ENCODE results near the gene RTN1. TPM values are rescaled to one million over a fixed set of nuclear protein-coding genes. Genes with fewer than 3 reads are reported as not detected.

RTN1 gene
- total RNA-seq, 8 experiments from 2014 or later, result 0.17 to 384 (median 179) TPM

- peak overlapping the region; percentile 43 to 81 (median 63) for H3K4me3 ChIP-seq
- peak overlapping the region; percentile 38 to 73 for H3K27ac ChIP-seq
- in situ Hi-C loops (cut with MboI; ENCODE audit: low pct_unique_long_range_greater_than_20kb in 2 of 9, low sequenced_read_pairs in 9 of 9, unreplicated experiment in 9 of 9), result no loop called here
- peaks cover 6 to 17% of the 10 kb centered on the region in 2 donors for H3K4me1 ChIP-seq (replicated peaks in 1 of 2)
- ATAC-seq (replicated peaks in 6 of 8), result peak; percentile 48 to 95 (median 89)
- 0 to 20% (median 0%) methylated on average over 1 to 13 of the region's 57 CpGs; no CpG with 5 or more reads in 3 of the 10 experiments for WGBS, 10 experiments
Observed at GRCh38 chr14:59630288-59630963, 240.2 kb downstream of the RTN1 start.

GRCh38 chr14:59629444-59630287 is 240.9 kb downstream of the RTN1 start:
- peak in 1 of 8 experiments; percentile 10 for ATAC-seq (replicated peaks in 6 of 8)
- in situ Hi-C loops (cut with MboI; ENCODE audit: low pct_unique_long_range_greater_than_20kb in 2 of 9, low sequenced_read_pairs in 9 of 9, unreplicated experiment in 9 of 9), result no loop called here

GRCh38 chr14:59627011-59627520 is 243.5 kb downstream of the RTN1 start:
- WGBS, 10 experiments, result 0 to 88% (median 80%) methylated on average over 1 to 2 of the region's 2 CpGs; no CpG with 5 or more reads in 3 of the 10 experiments
- no peak for ATAC-seq (replicated peaks in 6 of 8)
- Histone ChIP-seq H3K4me1 (replicated peaks in 1 of 2) (peaks cover 8 to 17% of the 10 kb centered on the region in 2 donors), H3K4me3 (no peak overlapping the region), H3K27ac (no peak overlapping the region)
- in situ Hi-C loops (cut with MboI; ENCODE audit: low pct_unique_long_range_greater_than_20kb in 2 of 9, low sequenced_read_pairs in 9 of 9, unreplicated experiment in 9 of 9), result no loop called here

More at GRCh38 chr14:59629444-59630287, 240.9 kb downstream of the RTN1 start:
- WGBS, 10 experiments, result 0 to 81% (median 47%) methylated on average over 1 to 11 of the region's 11 CpGs
- Histone ChIP-seq H3K27ac (peak overlapping the region in 1 of 2 donors; percentile 73), H3K4me1 (replicated peaks in 1 of 2) (peaks cover 6 to 17% of the 10 kb centered on the region in 2 donors), H3K4me3 (peak overlapping the region; percentile 43 to 81 (median 63))

GRCh38 chr14:59622631-59623030 is 247.9 kb downstream of the RTN1 start:
- H3K27ac ChIP-seq, result no peak overlapping the region
- H3K4me3 ChIP-seq, result no peak overlapping the region
- in situ Hi-C loops (cut with MboI; ENCODE audit: low pct_unique_long_range_greater_than_20kb in 2 of 9, low sequenced_read_pairs in 9 of 9, unreplicated experiment in 9 of 9), result no loop called here
- no peak for ATAC-seq (replicated peaks in 6 of 8)
- 0 to 100% (median 79%) methylated on average over 1 to 2 of the region's 2 CpGs for WGBS, 10 experiments
- peaks cover 2 to 8% of the 10 kb centered on the region in 2 donors for H3K4me1 ChIP-seq (replicated peaks in 1 of 2)

- in situ Hi-C loops (cut with MboI; ENCODE audit: low pct_unique_long_range_greater_than_20kb in 2 of 9, low sequenced_read_pairs in 9 of 9, unreplicated experiment in 9 of 9), result no loop called here
- peak in 2 of 8 experiments; percentile 43 to 78 for ATAC-seq (replicated peaks in 6 of 8)
- no peak overlapping the region for H3K27ac ChIP-seq
- H3K4me1 ChIP-seq (replicated peaks in 1 of 2), result peaks cover 0 to 2% of the 10 kb centered on the region in 2 donors
- whole genome bisulfite sequencing, 10 experiments, result 18 to 83% (median 43%) methylated on average over 1 to 2 of the region's 2 CpGs; no CpG with 5 or more reads in 1 of the 10 experiments
- H3K4me3 ChIP-seq, result no peak overlapping the region
Observed at GRCh38 chr14:59619061-59619460, 251.5 kb downstream of the RTN1 start.

- H3K4me3 ChIP-seq, result no peak overlapping the region
- in situ Hi-C loops (cut with MboI; ENCODE audit: low pct_unique_long_range_greater_than_20kb in 2 of 9, low sequenced_read_pairs in 9 of 9, unreplicated experiment in 9 of 9), result no loop called here
- no peak overlapping the region for H3K27ac ChIP-seq
- WGBS, 10 experiments, result 0 to 86% (median 50%) methylated on average over 2 to 3 of the region's 3 CpGs; no CpG with 5 or more reads in 1 of the 10 experiments
- no peak for ATAC-seq (replicated peaks in 6 of 8)
- H3K4me1 ChIP-seq (replicated peaks in 1 of 2), result peaks cover 0 to 2% of the 10 kb centered on the region in 2 donors
Observed at GRCh38 chr14:59601056-59601455, 269.5 kb downstream of the RTN1 start.

GRCh38 chr14:59600211-59600945 is 270.2 kb downstream of the RTN1 start:
- H3K4me1 ChIP-seq (replicated peaks in 1 of 2), result peaks cover 0 to 2% of the 10 kb centered on the region in 2 donors
- no peak for ATAC-seq (replicated peaks in 6 of 8)
- no peak overlapping the region for H3K27ac ChIP-seq
- H3K4me3 ChIP-seq, result no peak overlapping the region
- in situ Hi-C loops (cut with MboI; ENCODE audit: low pct_unique_long_range_greater_than_20kb in 2 of 9, low sequenced_read_pairs in 9 of 9, unreplicated experiment in 9 of 9), result no loop called here
- 54 to 100% (median 83%) methylated on average over 1 to 2 of the region's 2 CpGs; no CpG with 5 or more reads in 3 of the 10 experiments for WGBS, 10 experiments

GRCh38 chr14:59595071-59595470 is 275.5 kb downstream of the RTN1 start:
- Histone ChIP-seq H3K4me3 (no peak overlapping the region), H3K4me1 (replicated peaks in 1 of 2) (no peaks in the 10 kb centered on the region), H3K27ac (no peak overlapping the region)
- 52 to 94% (median 83%) methylated on average over 2 to 6 of the region's 6 CpGs; no CpG with 5 or more reads in 4 of the 10 experiments for WGBS, 10 experiments
- no peak for ATAC-seq (replicated peaks in 6 of 8)
- in situ Hi-C loops (cut with MboI; ENCODE audit: low pct_unique_long_range_greater_than_20kb in 2 of 9, low sequenced_read_pairs in 9 of 9, unreplicated experiment in 9 of 9), result no loop called here

GRCh38 chr14:59591641-59592370 is 278.8 kb downstream of the RTN1 start:
- Histone ChIP-seq H3K4me1 (replicated peaks in 1 of 2) (no peaks in the 10 kb centered on the region), H3K4me3 (no peak overlapping the region), H3K27ac (no peak overlapping the region)
- no peak for ATAC-seq (replicated peaks in 6 of 8)
- in situ Hi-C loops (cut with MboI; ENCODE audit: low pct_unique_long_range_greater_than_20kb in 2 of 9, low sequenced_read_pairs in 9 of 9, unreplicated experiment in 9 of 9), result no loop called here
- 0 to 100% (median 75%) methylated on average over 1 to 5 of the region's 5 CpGs for WGBS, 10 experiments

- H3K4me1 ChIP-seq (replicated peaks in 1 of 2), result no peaks in the 10 kb centered on the region
- no peak overlapping the region for H3K27ac ChIP-seq
- H3K4me3 ChIP-seq, result no peak overlapping the region
- in situ Hi-C loops (cut with MboI; ENCODE audit: low pct_unique_long_range_greater_than_20kb in 2 of 9, low sequenced_read_pairs in 9 of 9, unreplicated experiment in 9 of 9), result no loop called here
- ATAC-seq (replicated peaks in 6 of 8), result no peak
- 33 to 83% (median 67%) methylated on average over 1 to 3 of the region's 3 CpGs; no CpG with 5 or more reads in 3 of the 10 experiments for WGBS, 10 experiments
Observed at GRCh38 chr14:59588101-59588500, 282.5 kb downstream of the RTN1 start.

- no peaks in the 10 kb centered on the region for H3K4me1 ChIP-seq (replicated peaks in 1 of 2)
- H3K27ac ChIP-seq, result no peak overlapping the region
- WGBS, 10 experiments, result 57 to 100% (median 88%) methylated on average over 1 to 9 of the region's 10 CpGs
- in situ Hi-C loops (cut with MboI; ENCODE audit: low pct_unique_long_range_greater_than_20kb in 2 of 9, low sequenced_read_pairs in 9 of 9, unreplicated experiment in 9 of 9), result no loop called here
- ATAC-seq (replicated peaks in 6 of 8), result peak in 1 of 8 experiments; percentile 71
- no peak overlapping the region for H3K4me3 ChIP-seq
Observed at GRCh38 chr14:59585891-59586554, 284.6 kb downstream of the RTN1 start.

- peak in 3 of 8 experiments; percentile 25 to 38 (median 29) for ATAC-seq (replicated peaks in 6 of 8)
- no peak overlapping the region for H3K27ac ChIP-seq
- no peaks in the 10 kb centered on the region for H3K4me1 ChIP-seq (replicated peaks in 1 of 2)
- WGBS, 10 experiments, result 33 to 93% (median 73%) methylated on average over 1 to 2 of the region's 2 CpGs; no CpG with 5 or more reads in 6 of the 10 experiments
- H3K4me3 ChIP-seq, result no peak overlapping the region
- in situ Hi-C loops (cut with MboI; ENCODE audit: low pct_unique_long_range_greater_than_20kb in 2 of 9, low sequenced_read_pairs in 9 of 9, unreplicated experiment in 9 of 9), result no loop called here
Observed at GRCh38 chr14:59583755-59584154, 286.8 kb downstream of the RTN1 start.

Measured in motor neuron (in vitro differentiated cells).